WERI-Rb-1 (cell line): ENCODE results near the gene UST.

ENCODE experiments used
- DNase-seq: peaks from one replicate; pipeline ENCODE4 v3.0.0-alpha.2; 2020
- H3K27ac ChIP-seq: fragments of 250-450 bp; sonication (Bioruptor Pico); 2 replicates; pipeline ENCODE4 v1.5.1; 2020; ENCODE audit warnings: mild to moderate bottlenecking, moderate library complexity
- H3K27me3 ChIP-seq: fragments of 250-450 bp; sonication (Bioruptor Pico); 2 replicates; pipeline ENCODE4 v1.5.1; 2021; ENCODE audit warnings: mild to moderate bottlenecking, low read depth, moderate library complexity; ENCODE audit not compliant: insufficient read depth, severe bottlenecking
- H3K36me3 ChIP-seq: fragments of 250-450 bp; sonication (Bioruptor Pico); 2 replicates; pipeline ENCODE4 v1.5.1; 2020; ENCODE audit warnings: mild to moderate bottlenecking, moderate library complexity
- H3K4me3 ChIP-seq: 2 replicates; pipeline ENCODE4 v1.5.1; 2011; ENCODE audit warnings: low read depth, mild to moderate bottlenecking, control low read depth, low read length
- H3K9me3 ChIP-seq: fragments of 250-450 bp; sonication (Bioruptor Pico); 2 replicates; pipeline ENCODE4 v1.5.1; 2021; ENCODE audit warnings: mild to moderate bottlenecking, moderate library complexity; ENCODE audit not compliant: severe bottlenecking
- CTCF ChIP-seq: IDR thresholded peaks from 2 replicates; pipeline ENCODE4 v1.5.1; 2011; ENCODE audit warnings: low read depth, mild to moderate bottlenecking, control low read depth, inconsistent platforms, low read length

UST gene

GRCh38 chr6:149008741-149009140, 261.9 kb downstream of the UST start:
- Histone ChIP-seq H3K36me3 (no peaks in the 10 kb centered on the region), H3K4me3 (no peak overlapping the region), H3K27ac (no peak overlapping the region), H3K27me3 (no peaks in the 10 kb centered on the region), H3K9me3 (peaks cover 3% of the 10 kb centered on the region)
- no peak for DNase-seq
- TF ChIP-seq CTCF = no peak

DNA sequence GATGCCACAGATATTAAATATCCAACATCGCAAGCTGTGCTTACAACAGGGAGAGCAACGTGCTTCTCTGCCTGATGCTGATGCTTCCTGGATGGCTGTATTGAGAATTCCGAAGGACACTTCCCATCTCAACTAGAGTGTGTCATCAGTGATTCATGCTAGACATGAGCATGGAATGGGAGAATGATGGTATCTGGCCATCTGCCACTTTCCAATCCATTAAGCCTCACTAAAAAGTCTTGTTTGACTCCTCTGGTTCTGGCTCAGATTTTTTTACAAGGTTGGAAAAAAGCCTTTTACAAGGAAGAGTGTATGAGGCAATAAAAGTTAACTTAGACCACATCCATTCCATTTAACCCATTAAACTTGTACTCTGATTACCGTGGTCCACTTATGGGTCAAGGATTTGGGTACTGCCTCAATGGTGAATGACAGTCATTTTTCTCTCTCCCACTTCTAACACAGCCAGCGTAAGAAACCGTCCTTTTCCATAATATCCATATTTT, 265.3 kb downstream of the UST start:
- H3K27me3 ChIP-seq = no peaks in the 10 kb centered on the region
- H3K4me3 ChIP-seq = no peak overlapping the region
- TF ChIP-seq CTCF = no peak
- H3K27ac ChIP-seq = no peak overlapping the region
- no peaks in the 10 kb centered on the region for H3K36me3 ChIP-seq
- no peak for DNase-seq
- no peaks in the 10 kb centered on the region for H3K9me3 ChIP-seq

GRCh38 chr6:149013586-149014344, 266.9 kb downstream of the UST start:
- no peak for TF ChIP-seq CTCF
- H3K4me3 ChIP-seq = no peak overlapping the region
- H3K9me3 ChIP-seq = no peaks in the 10 kb centered on the region
- H3K27me3 ChIP-seq = no peaks in the 10 kb centered on the region
- no peaks in the 10 kb centered on the region for H3K36me3 ChIP-seq
- H3K27ac ChIP-seq = peak overlapping the region; percentile 53
- DNase-seq = no peak

GRCh38 chr6:149014631-149015534, 268.1 kb downstream of the UST start:
- no peak overlapping the region for H3K4me3 ChIP-seq
- no peaks in the 10 kb centered on the region for H3K36me3 ChIP-seq
- H3K27ac ChIP-seq = no peak overlapping the region
- H3K9me3 ChIP-seq = no peaks in the 10 kb centered on the region
- no peak for DNase-seq
- H3K27me3 ChIP-seq = no peaks in the 10 kb centered on the region
- TF ChIP-seq CTCF = no peak

DNA sequence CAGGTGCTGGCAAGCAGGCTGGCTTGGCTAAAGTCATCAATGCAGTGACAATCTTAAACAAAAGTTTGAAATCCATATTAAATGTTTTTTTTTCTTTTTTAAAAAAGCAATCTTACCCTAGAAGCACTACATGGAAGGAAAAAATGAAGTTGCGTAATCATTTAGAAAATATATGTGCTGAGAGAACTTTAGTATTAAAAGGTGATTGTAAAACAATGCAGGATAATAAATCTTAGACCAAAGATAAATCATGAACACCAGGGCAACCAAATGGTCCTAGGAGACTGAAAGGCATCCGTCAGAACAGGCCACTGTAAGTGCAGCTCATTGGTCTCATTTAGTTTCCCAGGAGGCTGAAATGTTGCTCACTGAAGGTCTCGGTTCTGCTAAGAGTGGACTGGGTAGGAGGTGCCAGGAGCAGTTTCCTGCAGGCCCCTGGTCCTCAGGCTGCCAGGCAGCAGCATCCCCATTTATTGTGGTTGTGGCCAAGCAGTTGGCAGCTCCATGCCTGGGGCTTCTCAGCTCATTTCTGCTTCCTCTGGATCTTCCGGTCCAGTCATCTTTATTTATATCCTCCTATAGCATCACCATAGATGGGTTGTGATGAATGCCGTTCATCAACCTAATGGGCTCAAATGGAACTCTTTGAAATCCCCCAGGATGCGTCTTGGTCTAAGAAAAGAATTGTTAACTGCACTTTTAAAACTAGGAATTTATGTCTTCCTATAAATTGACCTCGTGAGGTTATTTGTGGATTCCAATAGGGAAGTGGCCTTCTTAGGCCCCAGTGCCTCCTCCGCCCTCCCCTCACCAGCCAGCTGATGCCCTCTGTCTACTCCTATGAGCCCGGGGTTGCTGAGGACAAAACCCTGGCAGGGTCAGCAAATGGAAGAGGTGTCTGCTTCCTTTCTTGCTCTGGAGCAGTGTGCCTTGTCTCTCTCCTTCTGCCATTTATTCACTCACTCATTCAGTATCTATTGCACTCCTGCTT, 269.0 kb downstream of the UST start:
- no peak for DNase-seq
- TF ChIP-seq CTCF = no peak
- no peaks in the 10 kb centered on the region for H3K9me3 ChIP-seq
- no peaks in the 10 kb centered on the region for H3K36me3 ChIP-seq
- no peak overlapping the region for H3K4me3 ChIP-seq
- no peaks in the 10 kb centered on the region for H3K27me3 ChIP-seq
- no peak overlapping the region for H3K27ac ChIP-seq
